Measurements from ENCODE around the gene UROC1.

The UROC1 gene

DNA sequence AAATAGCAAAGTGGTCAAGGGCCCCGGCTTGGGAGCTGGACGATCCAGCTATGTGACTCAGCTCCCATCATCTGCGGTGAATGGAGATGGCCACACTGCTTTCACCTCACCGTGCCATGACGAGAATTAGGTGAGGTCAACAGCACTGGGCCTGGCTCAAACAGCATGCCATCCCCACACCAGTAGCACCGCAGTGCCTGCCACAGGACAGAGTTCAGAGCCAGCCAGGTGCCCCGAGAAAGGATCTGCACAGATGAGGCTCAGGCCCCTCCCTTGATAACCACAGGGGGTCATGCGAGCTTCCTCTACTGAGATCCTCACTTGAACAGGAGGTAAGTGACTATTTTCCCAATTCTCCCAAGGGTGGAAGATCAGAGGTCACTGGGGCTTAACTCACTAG, 71.3 kb downstream of the UROC1 start:
- Mint-ChIP-seq H3K27ac (no peak overlapping the region), H3K36me3 (peaks cover 18 to 28% of the 10 kb centered on the region in 2 donors), H3K9me3 (no peaks in the 10 kb centered on the region), H3K27me3 (no peaks in the 10 kb centered on the region), H3K4me3 (no peak overlapping the region), H3K4me1 (no peaks in the 10 kb centered on the region)
- no peak for DNase-seq
- no peak for ATAC-seq (replicated peaks)

DNA sequence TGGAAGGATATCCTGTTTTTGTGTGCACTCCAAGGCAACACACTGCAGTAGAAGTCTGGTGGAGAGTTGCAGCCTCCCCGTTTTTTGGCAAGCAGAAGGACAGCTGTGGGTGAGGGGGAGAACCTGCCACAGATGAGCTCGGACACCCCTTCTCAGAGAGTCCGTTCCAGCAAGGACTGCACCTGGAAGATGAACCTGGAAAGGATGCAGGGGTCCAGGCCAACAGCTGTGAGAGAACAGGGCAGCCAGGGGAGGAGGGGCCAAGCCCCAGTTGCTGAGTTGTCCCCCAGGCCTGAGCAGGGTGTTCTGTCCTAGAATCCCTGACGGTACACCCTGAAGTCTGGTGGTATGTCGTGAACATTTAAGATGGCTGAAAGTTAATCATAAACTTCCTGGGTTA, 72.1 kb downstream of the UROC1 start:
- no peak for ATAC-seq (replicated peaks)
- H3K4me3 Mint-ChIP-seq, result no peak overlapping the region
- H3K4me1 Mint-ChIP-seq, result no peaks in the 10 kb centered on the region
- peaks cover 20 to 30% of the 10 kb centered on the region in 2 donors for H3K36me3 Mint-ChIP-seq
- no peaks in the 10 kb centered on the region for H3K9me3 Mint-ChIP-seq
- no peaks in the 10 kb centered on the region for H3K27me3 Mint-ChIP-seq
- no peak for DNase-seq
- H3K27ac Mint-ChIP-seq, result no peak overlapping the region

DNA sequence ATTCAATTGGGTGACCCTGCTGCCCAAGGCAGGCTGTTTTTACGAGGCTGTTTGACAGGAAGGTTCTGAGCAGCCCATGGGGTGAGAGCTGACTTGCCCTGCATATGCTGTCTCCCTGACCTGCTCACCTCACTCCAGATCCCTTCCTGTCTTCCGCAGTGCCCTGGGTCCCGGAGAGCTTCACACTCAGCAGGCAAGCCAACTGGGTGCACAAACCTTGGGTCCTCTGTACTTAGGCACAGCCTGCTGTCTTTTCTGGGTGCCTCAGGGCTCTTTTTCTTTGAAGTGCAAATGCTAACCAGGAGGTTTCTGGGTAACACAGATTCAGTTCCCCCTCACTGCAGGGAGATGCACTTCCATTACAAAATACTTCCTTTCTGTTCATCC, 74.7 kb downstream of the UROC1 start:
- peak overlapping the region; percentile 56 for H3K27ac Mint-ChIP-seq
- no peaks in the 10 kb centered on the region for H3K4me1 Mint-ChIP-seq
- peaks cover 29 to 39% of the 10 kb centered on the region in 2 donors for H3K36me3 Mint-ChIP-seq
- no peak overlapping the region for H3K4me3 Mint-ChIP-seq
- H3K9me3 Mint-ChIP-seq, result no peaks in the 10 kb centered on the region
- no peaks in the 10 kb centered on the region for H3K27me3 Mint-ChIP-seq
- ATAC-seq (replicated peaks), result no peak
- DNase-seq, result no peak

DNA sequence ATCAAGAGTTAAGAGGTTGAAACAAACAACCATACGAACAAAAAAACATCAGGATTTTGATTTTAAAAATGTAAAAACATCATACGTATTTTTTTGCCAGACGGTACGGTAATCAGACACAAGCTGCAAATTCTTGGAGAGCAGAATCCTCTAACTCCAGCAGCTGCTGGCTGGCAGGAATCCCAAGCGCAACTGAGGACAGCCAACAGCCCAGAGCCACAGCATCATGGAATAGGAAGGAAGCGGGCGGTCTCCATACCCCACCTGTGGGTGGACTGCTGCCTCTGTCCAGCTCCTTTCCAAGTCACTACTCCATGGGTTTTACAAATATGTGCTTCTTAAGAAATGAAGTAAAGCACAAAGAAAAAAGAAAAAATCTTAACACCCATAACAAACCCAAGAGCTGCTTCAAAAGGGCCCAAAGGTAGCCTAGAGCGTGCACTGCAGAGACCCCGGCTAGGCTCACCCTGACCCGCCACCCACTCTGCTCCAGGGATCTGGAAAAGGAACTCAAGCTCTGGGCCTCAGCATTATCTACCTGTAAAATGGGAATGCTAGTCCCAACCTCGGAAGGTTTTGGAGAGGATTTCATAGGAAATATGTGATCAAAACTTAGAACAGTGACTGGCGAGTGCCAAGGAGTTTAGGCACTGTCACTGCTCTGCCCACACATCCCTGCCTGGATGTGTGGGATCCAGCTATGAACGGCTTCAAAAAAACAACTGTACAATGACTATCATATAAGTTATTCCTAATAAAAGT, 75.3 kb downstream of the UROC1 start:
- H3K4me1 Mint-ChIP-seq, result no peaks in the 10 kb centered on the region
- no peak overlapping the region for H3K4me3 Mint-ChIP-seq
- H3K27me3 Mint-ChIP-seq, result no peaks in the 10 kb centered on the region
- ATAC-seq (replicated peaks) (no peak), DNase-seq (no peak)
- no peak overlapping the region for H3K27ac Mint-ChIP-seq
- H3K36me3 Mint-ChIP-seq, result peaks cover 32 to 45% of the 10 kb centered on the region in 2 donors
- no peaks in the 10 kb centered on the region for H3K9me3 Mint-ChIP-seq

DNA sequence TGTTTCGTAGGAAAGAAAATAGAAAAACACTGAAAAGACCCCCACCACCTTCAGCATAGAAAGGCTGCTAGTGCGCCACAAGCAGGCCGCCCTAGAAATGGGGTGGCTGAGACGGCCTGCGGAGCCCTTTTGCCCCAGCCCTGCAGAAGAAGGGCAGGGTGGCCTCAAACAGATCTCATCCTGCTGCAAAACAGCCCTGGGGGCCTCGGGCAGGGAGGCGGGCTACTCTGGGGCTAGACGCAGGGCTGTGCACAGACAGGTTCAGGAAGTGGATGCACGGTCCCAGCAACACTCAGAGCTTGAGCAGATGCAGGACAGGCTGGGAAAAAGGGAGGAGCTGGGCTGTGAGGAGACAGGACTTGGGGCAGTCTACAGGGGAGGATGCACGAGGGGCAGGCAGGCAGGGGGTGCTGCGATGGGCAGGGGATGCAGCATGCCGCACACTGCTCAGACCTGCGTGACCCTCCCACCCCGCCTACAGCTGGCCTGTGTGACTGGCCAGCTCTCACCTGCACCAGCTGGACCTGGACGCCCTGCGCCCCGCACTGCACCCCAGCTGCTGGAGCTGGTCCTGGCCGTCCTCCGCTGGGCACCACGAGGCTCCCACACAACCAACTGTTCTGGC, 76.2 kb downstream of the UROC1 start:
- H3K27ac Mint-ChIP-seq, result peak overlapping the region; percentile 75
- no peaks in the 10 kb centered on the region for H3K27me3 Mint-ChIP-seq
- H3K4me3 Mint-ChIP-seq, result no peak overlapping the region
- H3K4me1 Mint-ChIP-seq, result no peaks in the 10 kb centered on the region
- DNase-seq (no peak), ATAC-seq (replicated peaks) (no peak)
- H3K36me3 Mint-ChIP-seq, result peaks cover 41 to 49% of the 10 kb centered on the region in 2 donors
- no peaks in the 10 kb centered on the region for H3K9me3 Mint-ChIP-seq

DNA sequence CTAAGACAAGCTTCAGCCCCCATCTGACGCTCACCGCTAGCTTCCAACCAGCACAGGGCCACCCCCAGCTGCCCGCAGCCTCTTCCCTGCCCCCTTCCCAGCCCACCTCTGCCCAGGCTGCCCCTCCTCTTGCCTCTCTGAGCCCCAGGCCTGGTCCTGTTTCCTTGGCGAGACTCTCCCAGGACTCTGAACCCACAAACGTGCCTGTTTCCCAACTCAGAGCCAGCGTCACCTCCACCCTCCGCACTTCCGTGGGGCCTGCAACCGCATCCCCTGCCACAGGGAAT, 76.9 kb downstream of the UROC1 start:
- H3K4me3 Mint-ChIP-seq, result no peak overlapping the region
- H3K36me3 Mint-ChIP-seq, result peaks cover 48 to 54% of the 10 kb centered on the region in 2 donors
- H3K27ac Mint-ChIP-seq, result no peak overlapping the region
- no peaks in the 10 kb centered on the region for H3K9me3 Mint-ChIP-seq
- ATAC-seq (replicated peaks) (no peak), DNase-seq (no peak)
- no peaks in the 10 kb centered on the region for H3K27me3 Mint-ChIP-seq
- peaks cover 0 to 4% of the 10 kb centered on the region in 2 donors for H3K4me1 Mint-ChIP-seq

DNA sequence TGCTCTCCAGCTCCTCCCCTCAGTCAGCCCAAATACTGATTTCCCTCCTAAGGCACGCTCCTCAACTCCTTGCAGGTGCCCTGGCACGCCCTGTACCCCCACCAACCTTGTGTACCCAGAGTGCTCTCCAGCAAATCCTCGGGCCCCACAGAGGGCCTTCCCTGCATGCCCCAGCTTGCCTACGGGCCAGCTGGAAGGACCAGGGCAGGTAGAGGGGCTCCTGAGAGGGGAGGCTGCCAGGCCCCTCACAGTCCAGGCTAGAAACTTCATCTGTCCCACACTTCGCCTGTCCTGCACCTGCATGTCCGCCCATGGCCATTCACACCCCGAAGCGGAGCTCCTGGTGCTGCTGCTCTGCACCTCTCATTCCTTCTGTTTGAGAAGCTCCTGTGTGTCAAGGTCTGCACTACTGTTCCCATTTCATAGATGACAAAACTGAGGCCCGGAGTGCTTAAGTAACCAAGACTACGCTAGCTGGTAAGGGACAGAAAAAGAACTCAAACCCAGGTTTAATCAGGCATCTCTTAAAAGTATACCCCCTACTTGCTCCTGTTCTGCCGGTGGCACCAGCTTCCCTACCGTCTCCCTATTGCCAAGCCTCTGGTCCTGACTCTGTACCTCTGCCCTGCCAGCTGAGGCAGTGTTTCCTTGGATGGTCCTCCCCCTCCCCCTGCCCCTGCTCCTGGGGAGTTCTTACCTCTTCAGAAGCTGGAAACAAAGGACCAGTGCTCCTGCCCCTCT, 77.4 kb downstream of the UROC1 start:
- H3K9me3 Mint-ChIP-seq, result no peaks in the 10 kb centered on the region
- H3K27ac Mint-ChIP-seq, result no peak overlapping the region
- DNase-seq, result no peak
- peaks cover 48 to 57% of the 10 kb centered on the region in 2 donors for H3K36me3 Mint-ChIP-seq
- peaks cover 0 to 4% of the 10 kb centered on the region in 2 donors for H3K4me1 Mint-ChIP-seq
- H3K27me3 Mint-ChIP-seq, result no peaks in the 10 kb centered on the region
- ATAC-seq (replicated peaks), result no peak
- no peak overlapping the region for H3K4me3 Mint-ChIP-seq

DNA sequence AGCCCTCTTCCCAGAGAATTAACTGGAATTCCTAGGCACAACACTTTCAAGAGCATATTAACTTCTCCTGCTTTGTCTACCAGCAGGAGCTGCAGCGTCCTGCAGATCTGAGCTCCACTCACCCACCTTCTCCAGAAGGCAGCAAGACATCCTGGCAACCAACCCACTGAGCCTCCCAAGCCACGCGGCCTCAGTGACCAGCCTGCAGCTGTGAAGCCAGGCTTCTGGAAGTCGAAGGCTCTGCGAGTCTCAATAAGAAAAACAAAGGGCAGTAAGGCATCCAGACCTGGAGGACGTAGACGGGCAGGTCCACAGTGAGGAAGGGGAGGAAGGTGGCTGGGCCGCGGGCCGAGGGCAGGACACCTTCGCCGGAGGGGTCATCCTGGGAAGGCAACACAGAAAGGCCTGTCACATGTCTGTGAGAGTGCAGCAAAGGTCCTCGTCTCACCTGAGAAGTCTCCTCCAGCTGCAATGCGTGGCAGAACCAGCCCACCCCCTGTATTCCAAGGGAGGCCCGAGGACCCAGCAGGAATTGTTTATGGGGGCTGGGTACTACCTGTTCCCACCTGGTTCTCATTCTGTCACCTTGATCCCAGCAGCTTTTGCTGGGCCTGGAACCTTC, 78.1 kb downstream of the UROC1 start:
- H3K9me3 Mint-ChIP-seq, result no peaks in the 10 kb centered on the region
- no peaks in the 10 kb centered on the region for H3K27me3 Mint-ChIP-seq
- peaks cover 0 to 4% of the 10 kb centered on the region in 2 donors for H3K4me1 Mint-ChIP-seq
- ATAC-seq (replicated peaks), result no peak
- peaks cover 51 to 64% of the 10 kb centered on the region in 2 donors for H3K36me3 Mint-ChIP-seq
- DNase-seq, result no peak
- H3K27ac Mint-ChIP-seq, result no peak overlapping the region
- no peak overlapping the region for H3K4me3 Mint-ChIP-seq

DNA sequence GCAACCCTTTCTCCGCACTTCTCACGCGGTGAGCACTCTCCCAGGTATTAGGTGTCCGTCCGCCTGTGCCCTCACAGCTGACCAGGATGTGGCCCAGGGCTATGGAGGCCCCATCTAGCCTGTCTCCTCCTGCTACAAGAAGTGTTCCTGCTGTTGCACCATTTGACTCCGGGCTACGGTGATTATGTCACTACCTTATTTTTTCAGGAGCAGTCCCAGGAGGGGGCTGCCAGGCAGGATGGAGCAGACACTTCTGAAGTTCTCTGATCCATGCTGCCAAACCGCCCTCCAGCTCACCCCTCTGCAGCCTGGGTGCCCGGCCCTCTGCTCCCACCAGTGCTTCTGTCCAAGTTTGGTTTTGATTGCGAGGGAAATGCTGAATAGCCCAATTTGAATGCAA, 78.8 kb downstream of the UROC1 start:
- no peak overlapping the region for H3K4me3 Mint-ChIP-seq
- H3K36me3 Mint-ChIP-seq, result peaks cover 56 to 69% of the 10 kb centered on the region in 2 donors
- H3K27ac Mint-ChIP-seq, result no peak overlapping the region
- no peaks in the 10 kb centered on the region for H3K27me3 Mint-ChIP-seq
- H3K4me1 Mint-ChIP-seq, result peaks cover 0 to 4% of the 10 kb centered on the region in 2 donors
- ATAC-seq (replicated peaks), result no peak
- H3K9me3 Mint-ChIP-seq, result no peaks in the 10 kb centered on the region
- DNase-seq, result no peak

DNA sequence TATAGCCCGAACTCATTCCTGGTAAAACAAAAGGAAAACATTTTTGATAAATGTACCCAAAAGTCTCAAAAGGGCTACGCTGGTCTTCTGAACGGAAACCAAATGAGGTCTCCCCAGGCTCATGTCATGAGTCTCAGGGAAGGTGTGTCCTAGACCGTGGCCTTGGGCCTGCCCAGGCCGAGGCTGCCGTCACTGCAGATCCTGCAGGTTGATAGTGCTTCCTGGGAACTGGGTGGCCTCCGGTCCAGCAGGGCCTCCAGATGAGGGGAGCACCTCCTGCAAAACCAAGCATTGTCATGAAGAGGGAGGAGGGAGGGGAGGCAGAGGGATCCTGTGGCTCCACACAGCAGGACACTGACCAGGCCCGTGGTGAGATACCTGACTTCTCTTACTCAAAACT, 79.4 kb downstream of the UROC1 start:
- Mint-ChIP-seq H3K27me3 (no peaks in the 10 kb centered on the region), H3K9me3 (no peaks in the 10 kb centered on the region), H3K4me1 (peaks cover 0 to 4% of the 10 kb centered on the region in 2 donors), H3K4me3 (no peak overlapping the region), H3K27ac (no peak overlapping the region), H3K36me3 (peaks cover 61 to 73% of the 10 kb centered on the region in 2 donors)
- DNase-seq (no peak), ATAC-seq (replicated peaks) (no peak)

DNA sequence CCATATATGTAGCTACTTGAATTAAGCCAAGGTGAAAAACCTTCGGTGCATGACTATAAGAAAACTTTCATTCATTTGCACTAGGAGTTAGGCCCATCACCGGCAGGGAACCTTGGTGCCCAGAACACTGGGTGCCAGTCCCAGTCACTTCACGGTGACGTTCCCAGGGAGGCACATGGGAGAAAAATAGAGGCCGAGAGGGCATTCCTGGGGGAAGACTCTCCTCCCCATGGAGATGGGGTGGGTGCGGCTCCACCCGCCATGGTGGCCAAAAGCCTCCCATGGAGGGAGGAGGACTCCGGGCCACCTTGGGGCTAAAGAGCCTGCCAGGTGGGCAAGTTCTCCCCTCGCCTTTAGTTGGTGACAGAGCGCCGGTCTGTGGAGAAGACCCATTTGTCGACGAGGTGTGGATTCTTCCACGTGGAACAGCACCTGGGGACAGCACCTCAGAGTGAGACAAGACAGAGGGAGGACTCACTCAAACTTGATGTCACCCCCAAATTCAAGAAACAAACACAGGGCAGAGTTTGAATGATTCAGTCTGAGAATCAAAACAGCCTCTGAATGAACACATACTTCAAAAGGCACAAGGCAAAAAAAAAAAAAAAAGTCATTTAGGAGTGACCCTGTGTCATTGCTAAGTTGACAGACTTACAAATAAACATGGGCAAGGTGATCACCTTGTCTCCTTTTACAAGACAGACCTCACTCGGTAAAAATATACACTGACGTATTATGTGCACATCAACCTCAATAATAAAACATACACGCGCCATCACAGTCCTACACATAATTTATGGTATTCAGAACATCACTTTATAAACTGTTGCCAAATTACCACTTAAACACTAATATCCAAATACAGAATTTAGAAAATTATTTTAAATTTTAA, 80.5 kb downstream of the UROC1 start:
- no peak overlapping the region for H3K27ac Mint-ChIP-seq
- no peak overlapping the region for H3K4me3 Mint-ChIP-seq
- no peaks in the 10 kb centered on the region for H3K9me3 Mint-ChIP-seq
- DNase-seq, result no peak
- peaks cover 64 to 78% of the 10 kb centered on the region in 2 donors for H3K36me3 Mint-ChIP-seq
- H3K4me1 Mint-ChIP-seq, result peaks cover 0 to 7% of the 10 kb centered on the region in 2 donors
- no peak for ATAC-seq (replicated peaks)
- H3K27me3 Mint-ChIP-seq, result no peaks in the 10 kb centered on the region

DNA sequence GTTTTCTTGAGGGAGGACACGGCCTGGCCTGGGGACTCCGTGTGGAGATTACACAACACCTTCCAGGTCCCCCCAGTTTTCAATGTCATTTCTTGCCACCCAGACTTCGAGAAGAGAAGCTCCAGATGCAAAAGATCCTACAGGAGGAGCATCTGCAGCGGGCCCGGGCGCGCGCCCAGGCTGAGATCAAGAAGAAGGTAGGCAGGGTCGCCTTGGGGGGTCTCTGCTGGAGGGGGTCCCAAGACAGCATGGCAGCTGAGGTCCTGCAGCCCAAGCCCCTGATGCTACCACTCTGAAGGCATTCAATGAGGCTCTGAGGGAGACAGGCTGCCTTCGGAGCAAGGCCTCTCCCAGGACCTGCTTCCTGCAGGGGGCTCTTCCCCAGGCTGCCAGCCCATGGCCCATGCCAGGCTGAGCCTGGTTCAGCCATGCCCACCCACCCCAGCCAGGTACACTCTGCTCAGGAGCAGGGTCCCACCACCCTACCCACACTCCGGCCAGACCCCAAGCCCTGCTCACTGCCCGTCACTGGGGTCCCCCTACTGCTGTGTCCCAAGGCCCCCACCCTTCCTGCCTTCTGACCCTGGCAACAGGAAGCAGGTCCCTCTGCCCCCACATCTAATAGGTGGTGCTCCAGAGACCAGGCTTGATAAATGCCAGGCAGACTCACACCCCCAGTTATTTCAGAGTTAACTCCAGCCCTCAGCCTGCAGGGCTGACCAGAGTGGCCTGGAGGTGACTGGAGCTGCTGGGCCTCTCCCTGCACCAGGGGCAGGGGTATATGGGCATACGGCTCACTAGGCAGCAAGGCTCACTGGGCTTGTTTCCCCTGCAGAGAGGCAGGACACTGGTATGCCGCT, 81.9 kb downstream of the UROC1 start:
- Mint-ChIP-seq H3K27me3 (no peaks in the 10 kb centered on the region), H3K4me3 (no peak overlapping the region), H3K27ac (peak overlapping the region; percentile 56), H3K4me1 (peaks cover 0 to 11% of the 10 kb centered on the region in 2 donors), H3K36me3 (peaks cover 62 to 70% of the 10 kb centered on the region in 2 donors), H3K9me3 (no peaks in the 10 kb centered on the region)
- DNase-seq (no peak), ATAC-seq (replicated peaks) (no peak)

DNA sequence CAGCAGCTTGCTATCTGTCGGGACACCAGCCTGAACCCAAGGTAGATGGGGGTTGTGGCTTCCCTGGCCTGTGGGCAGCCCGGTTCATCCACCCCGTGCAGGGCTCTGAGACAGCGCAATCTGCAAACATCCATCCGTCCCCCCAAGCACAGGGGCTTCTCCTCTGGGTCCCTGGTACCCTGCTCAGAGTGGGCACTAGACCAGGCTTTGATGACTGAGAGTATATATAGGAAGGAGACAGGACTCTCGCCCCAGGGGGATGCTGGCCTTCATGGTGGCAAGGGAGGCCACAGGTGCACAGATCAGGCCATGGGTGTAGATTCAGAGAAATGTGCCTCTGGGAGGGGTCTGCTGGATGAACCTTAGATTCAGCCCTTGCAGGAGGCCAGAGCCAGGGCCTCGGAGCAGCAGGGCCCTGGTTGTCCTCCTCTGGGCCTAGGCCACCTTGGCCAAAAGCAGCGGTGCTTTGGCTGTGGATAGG, 82.6 kb downstream of the UROC1 start:
- Mint-ChIP-seq H3K4me3 (no peak overlapping the region), H3K36me3 (peaks cover 56 to 63% of the 10 kb centered on the region in 2 donors), H3K27me3 (no peaks in the 10 kb centered on the region), H3K27ac (no peak overlapping the region), H3K9me3 (no peaks in the 10 kb centered on the region), H3K4me1 (peaks cover 0 to 11% of the 10 kb centered on the region in 2 donors)
- DNase-seq (no peak), ATAC-seq (replicated peaks) (no peak)
